Coronary artery (tissue), 2 donors: ENCODE results near the gene TTC28.

ENCODE experiments used
- DNase-seq: peaks from one replicate; pipeline ENCODE4 v3.0.0-alpha.2; 2017; ENCODE audit warnings: low spot score
- H3K27ac ChIP-seq, 2 donors: fragments of 200-600 bp; sonication (generic); one replicate each; pipeline ENCODE4 v1.5.1; 2016 to 2019
- H3K4me3 ChIP-seq: fragments of 200-600 bp; sonication (generic); 2 replicates; pipeline ENCODE4 v1.5.1; 2016; ENCODE audit warnings: mild to moderate bottlenecking, moderate library complexity
- TF ChIP-seq, protein P1 (sequence below): fragments of 200-600 bp; sonication (generic); IDR thresholded peaks from one replicate; pipeline ENCODE4 v1.5.1; 2019; ENCODE audit warnings: antibody characterized with exemption

The TTC28 gene

DNA sequence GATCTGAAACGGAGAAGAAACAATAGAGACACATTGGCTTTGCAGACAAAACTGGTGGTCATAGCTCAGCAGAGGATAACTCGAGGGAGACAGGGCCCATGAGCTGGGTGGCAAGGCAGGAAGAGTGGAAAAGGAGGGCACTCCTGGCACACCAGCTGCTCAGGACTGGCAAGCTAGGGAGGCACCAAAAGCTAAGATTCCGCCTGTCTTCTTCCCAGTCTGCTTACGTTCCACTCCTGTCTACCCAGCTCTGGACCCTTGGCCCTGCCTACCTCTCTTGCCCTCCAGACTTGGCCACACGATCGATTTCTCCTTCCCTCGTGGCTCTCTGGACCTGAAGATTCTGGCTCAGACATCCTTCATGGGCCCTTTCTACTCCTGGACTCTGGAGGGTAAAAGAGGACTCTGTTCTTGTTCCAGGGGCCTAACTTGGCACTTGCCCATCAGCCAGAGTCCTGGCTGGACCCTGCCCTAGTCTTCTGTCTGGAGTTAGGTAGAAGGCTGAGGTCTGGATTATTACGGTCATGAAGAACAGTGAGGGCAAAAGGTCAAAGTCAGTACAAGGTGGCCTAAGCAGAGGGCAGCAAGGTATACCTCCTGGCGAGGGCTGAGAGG, 645.4 kb downstream of the TTC28 start:
- peak; percentile 41 for DNase-seq
- no peak overlapping the region for H3K4me3 ChIP-seq
- peak overlapping the region; percentile 38 to 77 for H3K27ac ChIP-seq
- TF ChIP-seq, protein P1, sequence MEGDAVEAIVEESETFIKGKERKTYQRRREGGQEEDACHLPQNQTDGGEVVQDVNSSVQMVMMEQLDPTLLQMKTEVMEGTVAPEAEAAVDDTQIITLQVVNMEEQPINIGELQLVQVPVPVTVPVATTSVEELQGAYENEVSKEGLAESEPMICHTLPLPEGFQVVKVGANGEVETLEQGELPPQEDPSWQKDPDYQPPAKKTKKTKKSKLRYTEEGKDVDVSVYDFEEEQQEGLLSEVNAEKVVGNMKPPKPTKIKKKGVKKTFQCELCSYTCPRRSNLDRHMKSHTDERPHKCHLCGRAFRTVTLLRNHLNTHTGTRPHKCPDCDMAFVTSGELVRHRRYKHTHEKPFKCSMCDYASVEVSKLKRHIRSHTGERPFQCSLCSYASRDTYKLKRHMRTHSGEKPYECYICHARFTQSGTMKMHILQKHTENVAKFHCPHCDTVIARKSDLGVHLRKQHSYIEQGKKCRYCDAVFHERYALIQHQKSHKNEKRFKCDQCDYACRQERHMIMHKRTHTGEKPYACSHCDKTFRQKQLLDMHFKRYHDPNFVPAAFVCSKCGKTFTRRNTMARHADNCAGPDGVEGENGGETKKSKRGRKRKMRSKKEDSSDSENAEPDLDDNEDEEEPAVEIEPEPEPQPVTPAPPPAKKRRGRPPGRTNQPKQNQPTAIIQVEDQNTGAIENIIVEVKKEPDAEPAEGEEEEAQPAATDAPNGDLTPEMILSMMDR, result no peak

DNA sequence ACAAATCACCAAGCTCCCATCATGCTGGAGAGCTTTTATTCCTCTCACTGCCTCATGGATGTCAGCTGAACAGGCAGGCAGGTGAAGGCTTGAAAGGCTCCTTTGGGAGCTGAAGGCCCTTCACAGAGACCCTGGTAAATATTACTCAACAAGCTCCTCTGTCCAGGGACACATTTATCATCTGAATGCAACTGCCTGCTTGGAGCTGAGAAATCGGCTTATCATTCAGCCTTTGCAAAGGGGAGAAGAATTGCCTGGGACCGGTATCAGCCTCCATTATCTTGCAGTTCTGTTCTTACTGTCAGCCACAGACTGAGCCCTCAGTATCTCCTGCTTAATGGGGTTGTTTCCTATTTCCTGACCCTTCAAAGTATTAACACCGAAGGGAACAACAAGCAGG, 646.8 kb downstream of the TTC28 start:
- no peak for DNase-seq
- TF ChIP-seq, protein P1, result no peak
- Histone ChIP-seq H3K27ac (no peak overlapping the region), H3K4me3 (no peak overlapping the region)

DNA sequence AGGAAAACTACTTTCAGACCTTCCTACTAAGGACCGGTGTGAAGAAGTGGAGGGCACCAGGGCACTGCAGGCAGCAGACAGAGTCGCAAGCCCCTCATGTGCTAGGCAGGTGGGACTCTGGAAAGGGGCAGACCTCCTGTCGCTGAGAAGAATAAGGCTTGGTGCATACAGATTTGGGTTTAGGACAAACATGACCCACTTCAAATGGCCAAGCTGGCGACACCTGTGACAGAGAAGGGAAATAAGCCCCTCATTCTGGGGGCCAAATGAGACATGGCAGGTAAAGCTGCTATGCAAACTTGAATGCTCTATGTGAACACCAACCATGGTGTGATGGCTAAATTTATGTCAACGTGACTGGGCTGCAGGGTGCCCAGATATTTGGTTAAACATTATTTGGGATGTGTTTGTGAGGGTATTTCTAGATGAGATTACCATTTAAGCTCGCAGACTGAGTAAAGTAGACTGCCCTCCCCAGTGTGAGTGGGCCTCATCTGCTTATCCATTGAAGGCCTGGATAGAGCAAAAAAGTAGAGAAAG, 648.2 kb downstream of the TTC28 start:
- Histone ChIP-seq H3K27ac (no peak overlapping the region), H3K4me3 (no peak overlapping the region)
- DNase-seq, result peak; percentile 35
- TF ChIP-seq, protein P1, result no peak

DNA sequence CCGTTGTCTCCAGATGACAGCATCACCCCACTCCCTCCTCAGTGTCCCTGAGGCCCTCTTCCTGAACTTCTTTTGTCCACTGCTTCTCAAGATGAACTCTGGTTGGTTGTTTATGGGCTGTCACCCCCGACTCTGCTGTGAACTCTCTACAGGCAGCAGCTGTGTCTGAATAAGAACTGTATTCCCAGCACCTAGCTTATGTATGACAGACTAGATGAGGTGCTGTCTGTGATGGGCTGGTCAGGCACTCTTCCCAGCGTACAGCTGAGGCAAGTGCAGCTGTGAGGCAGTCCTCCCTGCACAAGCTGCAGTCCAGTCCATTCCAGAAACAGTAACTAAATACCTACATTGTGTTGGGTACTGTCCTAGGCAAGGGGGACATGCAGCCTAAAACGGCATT, 649.2 kb downstream of the TTC28 start:
- Histone ChIP-seq H3K27ac (no peak overlapping the region), H3K4me3 (no peak overlapping the region)
- TF ChIP-seq, protein P1, result no peak
- DNase-seq, result peak; percentile 50

DNA sequence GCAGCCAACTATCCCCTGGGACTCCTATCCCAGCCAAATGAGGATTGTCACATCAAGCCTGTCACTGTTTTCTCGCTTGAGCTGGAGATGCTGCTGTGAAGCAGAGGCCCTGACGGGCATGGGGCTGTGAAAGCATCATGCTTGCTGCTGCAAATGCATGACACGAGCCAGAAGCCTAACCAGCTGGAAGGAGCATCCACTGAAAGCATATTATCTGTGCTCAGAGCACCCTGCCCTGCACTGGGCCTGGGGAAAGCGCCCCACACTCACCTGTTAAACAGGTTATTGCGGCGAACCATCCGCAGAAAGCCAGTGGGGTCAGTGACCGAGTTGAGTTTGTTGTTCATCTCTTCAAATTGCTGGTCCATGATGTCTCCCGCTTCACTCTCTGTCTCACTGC, 649.7 kb downstream of the TTC28 start:
- DNase-seq, result peak; percentile 40
- TF ChIP-seq, protein P1, result no peak
- Histone ChIP-seq H3K27ac (peak overlapping the region in 1 of 2 donors; percentile 57), H3K4me3 (no peak overlapping the region)

DNA sequence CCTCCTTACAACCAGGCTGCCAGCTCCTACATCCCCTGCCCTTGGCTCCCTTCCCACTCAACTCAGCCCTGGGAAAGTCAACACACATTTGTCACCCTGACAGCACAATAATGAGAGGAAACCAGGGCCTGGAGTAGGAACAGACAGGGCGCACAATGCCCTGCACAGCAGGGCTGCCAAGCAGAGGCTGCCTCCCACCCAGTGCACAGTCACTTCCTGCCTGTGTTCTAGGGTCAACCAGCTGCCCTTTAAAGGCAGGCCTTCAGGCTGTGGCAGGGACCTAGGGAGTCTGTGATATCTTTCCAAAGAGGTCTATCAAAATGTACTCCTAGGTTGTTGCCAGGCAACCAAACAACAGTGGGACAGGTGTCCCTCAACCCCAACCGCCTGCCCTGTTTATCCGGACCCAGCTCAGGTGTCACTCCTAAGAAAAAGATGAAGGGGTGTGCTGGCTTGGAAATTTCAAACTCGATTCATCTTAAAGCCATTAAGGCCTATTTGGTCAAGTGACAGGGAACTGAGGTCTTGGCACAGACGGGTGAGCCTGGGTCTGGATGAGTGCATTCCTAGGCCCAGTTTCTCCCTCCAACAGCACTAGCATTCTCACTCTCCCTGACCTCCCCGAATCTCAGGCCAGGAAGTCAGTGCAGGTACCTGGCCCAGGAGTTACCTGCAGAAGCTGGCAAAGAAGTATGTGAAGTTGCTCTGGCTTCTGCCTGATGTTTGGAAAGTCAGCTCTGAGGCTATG, 650.3 kb downstream of the TTC28 start:
- TF ChIP-seq, protein P1, result no peak
- Histone ChIP-seq H3K4me3 (no peak overlapping the region), H3K27ac (peak overlapping the region in 1 of 2 donors; percentile 57)
- peak; percentile 71 for DNase-seq
